OCI-LY1 (cell line): Measurements from ENCODE around the gene TEX55.

Experiments
- H2AFZ ChIP-seq: fragments of 200-600 bp; sonication (generic), shearing (Covaris generic); 2 replicates; pipeline ENCODE4 v1.6.0; 2014; ENCODE audit warnings: antibody characterized with exemption, mild to moderate bottlenecking, low read length
- H3F3A ChIP-seq: fragments of 200-600 bp; sonication (generic), shearing (Covaris generic); 2 replicates; pipeline ENCODE4 v1.6.0; 2014; ENCODE audit warnings: mild to moderate bottlenecking, antibody characterized with exemption, low read length, moderate library complexity; ENCODE audit not compliant: insufficient read depth
- H3K27ac ChIP-seq: fragments of 200-600 bp; sonication (generic); 2 replicates; pipeline ENCODE4 v1.5.1; 2014; ENCODE audit warnings: low read length, mixed run types, mild to moderate bottlenecking, low read depth; ENCODE audit not compliant: poor library complexity, severe bottlenecking
- H3K27me3 ChIP-seq: fragments of 200-600 bp; sonication (generic); 2 replicates; pipeline ENCODE4 v1.6.0; 2014; ENCODE audit warnings: antibody characterized with exemption, mild to moderate bottlenecking, low read length, moderate library complexity; ENCODE audit not compliant: insufficient read depth
- H3K36me3 ChIP-seq: fragments of 200-600 bp; sonication (generic); 2 replicates; pipeline ENCODE4 v1.6.1; 2014; ENCODE audit warnings: mild to moderate bottlenecking, antibody characterized with exemption, low read length, moderate library complexity, mixed read lengths; ENCODE audit not compliant: insufficient read depth
- H3K4me1 ChIP-seq: fragments of 200-600 bp; sonication (generic); 2 replicates; pipeline ENCODE4 v1.5.1; 2014; ENCODE audit warnings: mild to moderate bottlenecking, low read length, moderate library complexity; ENCODE audit not compliant: insufficient read depth, severe bottlenecking
- H3K4me2 ChIP-seq: fragments of 200-600 bp; sonication (generic), shearing (Covaris generic); 2 replicates; pipeline ENCODE4 v1.6.1; 2014; ENCODE audit warnings: low read length
- H3K4me3 ChIP-seq: fragments of 200-600 bp; sonication (generic); 2 replicates; pipeline ENCODE4 v1.5.1; 2014; ENCODE audit warnings: low read length, low read depth, mild to moderate bottlenecking, mixed read lengths; ENCODE audit not compliant: poor library complexity, severe bottlenecking
- H3K79me2 ChIP-seq: fragments of 200-600 bp; shearing (Covaris generic); 2 replicates; pipeline ENCODE4 v1.6.1; 2016; ENCODE audit warnings: mixed run types, low read length, mixed read lengths; ENCODE audit not compliant: insufficient read depth
- H3K9ac ChIP-seq: fragments of 200-600 bp; sonication (generic), shearing (Covaris generic); 2 replicates; pipeline ENCODE4 v1.6.1; 2014; ENCODE audit warnings: mild to moderate bottlenecking, low read length, mixed read lengths
- H3K9me2 ChIP-seq: fragments of 200-600 bp; sonication (generic), shearing (Covaris generic); 2 replicates; pipeline ENCODE4 v1.6.1; 2014; ENCODE audit warnings: low read depth, mild to moderate bottlenecking, low read length, mixed read lengths
- H3K9me3 ChIP-seq: fragments of 200-600 bp; shearing (Covaris generic); 2 replicates; pipeline ENCODE4 v1.6.1; 2014; ENCODE audit warnings: low read length, mixed read lengths
- H4K20me1 ChIP-seq: fragments of 200-600 bp; sonication (generic), shearing (Covaris generic); 2 replicates; pipeline ENCODE4 v1.6.0; 2016; ENCODE audit warnings: mild to moderate bottlenecking, low read length; ENCODE audit not compliant: insufficient read depth
- EZH2 ChIP-seq: fragments of 200-600 bp; sonication (generic), shearing (Covaris generic); IDR thresholded peaks from 2 replicates; pipeline ENCODE4 v1.8.0; 2017; ENCODE audit warnings: borderline replicate concordance, mixed run types, mild to moderate bottlenecking, antibody characterized with exemption, low read length, moderate library complexity, mixed read lengths
- TF ChIP-seq, protein P1 (sequence below): fragments of 200-600 bp; sonication (generic), shearing (Covaris generic); IDR thresholded peaks from 2 replicates; pipeline ENCODE4 v1.5.1; 2017; ENCODE audit warnings: mild to moderate bottlenecking, antibody characterized with exemption, low read length, moderate library complexity, mixed read lengths

TEX55 gene

GRCh38 chr3:119147494-119147893 is 1.5 kb downstream of the TEX55 start:
- no peak for TF ChIP-seq EZH2
- TF ChIP-seq, protein P1, sequence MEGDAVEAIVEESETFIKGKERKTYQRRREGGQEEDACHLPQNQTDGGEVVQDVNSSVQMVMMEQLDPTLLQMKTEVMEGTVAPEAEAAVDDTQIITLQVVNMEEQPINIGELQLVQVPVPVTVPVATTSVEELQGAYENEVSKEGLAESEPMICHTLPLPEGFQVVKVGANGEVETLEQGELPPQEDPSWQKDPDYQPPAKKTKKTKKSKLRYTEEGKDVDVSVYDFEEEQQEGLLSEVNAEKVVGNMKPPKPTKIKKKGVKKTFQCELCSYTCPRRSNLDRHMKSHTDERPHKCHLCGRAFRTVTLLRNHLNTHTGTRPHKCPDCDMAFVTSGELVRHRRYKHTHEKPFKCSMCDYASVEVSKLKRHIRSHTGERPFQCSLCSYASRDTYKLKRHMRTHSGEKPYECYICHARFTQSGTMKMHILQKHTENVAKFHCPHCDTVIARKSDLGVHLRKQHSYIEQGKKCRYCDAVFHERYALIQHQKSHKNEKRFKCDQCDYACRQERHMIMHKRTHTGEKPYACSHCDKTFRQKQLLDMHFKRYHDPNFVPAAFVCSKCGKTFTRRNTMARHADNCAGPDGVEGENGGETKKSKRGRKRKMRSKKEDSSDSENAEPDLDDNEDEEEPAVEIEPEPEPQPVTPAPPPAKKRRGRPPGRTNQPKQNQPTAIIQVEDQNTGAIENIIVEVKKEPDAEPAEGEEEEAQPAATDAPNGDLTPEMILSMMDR: no peak
- Histone ChIP-seq H3K36me3 (no peaks in the 10 kb centered on the region), H3K79me2 (no peaks in the 10 kb centered on the region), H3K4me3 (no peak overlapping the region), H3K27ac (no peak overlapping the region), H3K9me2 (no peaks in the 10 kb centered on the region), H3K4me1 (no peaks in the 10 kb centered on the region), H3K9me3 (no peaks in the 10 kb centered on the region), H3F3A (no peaks in the 10 kb centered on the region), H3K4me2 (no peak overlapping the region), H3K27me3 (no peaks in the 10 kb centered on the region), H3K9ac (no peak overlapping the region), H4K20me1 (no peaks in the 10 kb centered on the region), H2AFZ (no peak overlapping the region)

GRCh38 chr3:119148493-119149180 is 2.7 kb downstream of the TEX55 start:
- no peaks in the 10 kb centered on the region for H4K20me1 ChIP-seq
- no peak overlapping the region for H3K27ac ChIP-seq
- H3K27me3 ChIP-seq: no peaks in the 10 kb centered on the region
- no peaks in the 10 kb centered on the region for H3K79me2 ChIP-seq
- H3K36me3 ChIP-seq: no peaks in the 10 kb centered on the region
- H3F3A ChIP-seq: no peaks in the 10 kb centered on the region
- no peak overlapping the region for H3K4me3 ChIP-seq
- H3K9me3 ChIP-seq: no peaks in the 10 kb centered on the region
- no peak overlapping the region for H2AFZ ChIP-seq
- H3K4me2 ChIP-seq: no peak overlapping the region
- H3K9me2 ChIP-seq: no peaks in the 10 kb centered on the region
- no peaks in the 10 kb centered on the region for H3K4me1 ChIP-seq
- no peak overlapping the region for H3K9ac ChIP-seq
- TF ChIP-seq, protein P1: no peak
- TF ChIP-seq EZH2: no peak

DNA sequence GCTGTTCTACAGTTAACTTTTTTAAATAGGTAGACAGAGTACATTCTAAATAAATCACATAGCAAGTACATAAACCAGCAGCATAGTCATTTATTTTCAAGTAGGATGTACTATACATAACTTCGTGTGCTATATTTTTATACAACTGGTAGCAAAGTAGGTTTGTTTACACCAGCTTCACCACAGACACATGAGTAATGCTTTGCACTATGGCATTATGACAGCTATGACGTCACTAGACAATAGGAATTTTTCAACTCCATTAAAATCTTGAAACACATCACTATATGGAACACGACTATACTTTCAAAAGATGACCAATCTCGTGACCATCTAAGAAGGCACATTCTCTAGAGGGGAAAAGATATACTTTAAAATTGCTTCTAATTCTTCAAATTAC is 3.5 kb downstream of the TEX55 start:
- Histone ChIP-seq H3K79me2 (no peaks in the 10 kb centered on the region), H3K9me2 (no peaks in the 10 kb centered on the region), H3K9me3 (no peaks in the 10 kb centered on the region), H3K27me3 (no peaks in the 10 kb centered on the region), H3K27ac (no peak overlapping the region), H3F3A (no peaks in the 10 kb centered on the region), H3K9ac (no peak overlapping the region), H3K36me3 (no peaks in the 10 kb centered on the region), H3K4me1 (no peaks in the 10 kb centered on the region), H2AFZ (no peak overlapping the region), H4K20me1 (no peaks in the 10 kb centered on the region), H3K4me3 (no peak overlapping the region), H3K4me2 (no peak overlapping the region)
- TF ChIP-seq EZH2: no peak
- TF ChIP-seq, protein P1: no peak
